ENCODE data around the gene LCE3B.
"Not testable (repeated sequence)": the region's sequence is repeated elsewhere in the genome, so short reads cannot be mapped to it uniquely, and the experiment has no call there.

Gene LCE3B

GRCh38 chr1:152613511-152613910 lies at the start of gene LCE3B:
Gene LCE3B, plus strand, starts transcription at chr1:152613811. Its CDS starts 0 bp downstream, at chr1:152613811.
- DNase-seq (ENCODE audit: low spot score) (no peak), FAIRE-seq (no peak)

- no peak for FAIRE-seq
These were observed 48.5 kb upstream of the LCE3B start for GRCh38 chr1:152565115-152565514.

GRCh38 chr1:152565535-152566215 lies 47.9 kb upstream of the LCE3B start:
- no peak for DNase-seq (ENCODE audit: low spot score)
- FAIRE-seq: no peak

More at GRCh38 chr1:152565115-152565514, 48.5 kb upstream of the LCE3B start:
- DNase-seq (ENCODE audit: low spot score): no peak

GRCh38 chr1:152566681-152567080 lies 46.9 kb upstream of the LCE3B start, which contains the start of gene LCE3E:
Gene LCE3E, minus strand, starts transcription at chr1:152566780. Its CDS starts 572 bp downstream, at chr1:152566208.
- DNase-seq (ENCODE audit: low spot score) (no peak), FAIRE-seq (no peak)

GRCh38 chr1:152577168-152577567 lies 36.4 kb upstream of the LCE3B start:
- DNase-seq (ENCODE audit: low spot score) (no peak), FAIRE-seq (no peak)

GRCh38 chr1:152579526-152579925 lies 34.1 kb upstream of the LCE3B start:
- DNase-seq (ENCODE audit: low spot score); FAIRE-seq: not testable (repeated sequence)

GRCh38 chr1:152580433-152580832 lies 33.2 kb upstream of the LCE3B start, which contains the start of gene LCE3D:
Gene LCE3D, minus strand, starts transcription at chr1:152580516. Its CDS starts 580 bp downstream, at chr1:152579936.
- no peak for DNase-seq (ENCODE audit: low spot score)
- FAIRE-seq: no peak

- FAIRE-seq (no peak), DNase-seq (ENCODE audit: low spot score) (no peak)
These were observed 31.0 kb upstream of the LCE3B start for GRCh38 chr1:152582647-152583046.

GRCh38 chr1:152585586-152585985 lies 28.0 kb upstream of the LCE3B start:
- FAIRE-seq: no peak
- no peak for DNase-seq (ENCODE audit: low spot score)

GRCh38 chr1:152596986-152597385 lies 16.6 kb upstream of the LCE3B start:
- FAIRE-seq (no peak), DNase-seq (ENCODE audit: low spot score) (no peak)

GRCh38 chr1:152599934-152600333 lies 13.7 kb upstream of the LCE3B start, which contains the start of gene LCE3C:
Gene LCE3C, plus strand, starts transcription at chr1:152600234. Its CDS starts 498 bp downstream, at chr1:152600732.
- DNase-seq (ENCODE audit: low spot score): no peak

GRCh38 chr1:152621993-152622392 lies 8.4 kb downstream of the LCE3B start:
- DNase-seq (ENCODE audit: low spot score) (no peak), FAIRE-seq (no peak)

More at GRCh38 chr1:152599934-152600333, 13.7 kb upstream of the LCE3B start, which contains the start of gene LCE3C:
- FAIRE-seq: no peak

- DNase-seq (ENCODE audit: low spot score) (no peak), FAIRE-seq (no peak)
These were observed 9.2 kb downstream of the LCE3B start, which contains the start of gene LCE3A for GRCh38 chr1:152622803-152623202. Gene LCE3A, minus strand, starts transcription at chr1:152623103. Its CDS starts 0 bp downstream, at chr1:152623103.

- DNase-seq (ENCODE audit: low spot score) (no peak), FAIRE-seq (no peak)
These were observed 9.7 kb downstream of the LCE3B start for GRCh38 chr1:152623203-152623844.

GRCh38 chr1:152626744-152627143 lies 13.1 kb downstream of the LCE3B start:
- FAIRE-seq (no peak), DNase-seq (ENCODE audit: low spot score) (no peak)

- DNase-seq (ENCODE audit: low spot score): no peak
- FAIRE-seq: no peak
These were observed 17.0 kb downstream of the LCE3B start for GRCh38 chr1:152630596-152630995.

GRCh38 chr1:152640351-152640750 lies 26.7 kb downstream of the LCE3B start:
- DNase-seq (ENCODE audit: low spot score) (no peak), FAIRE-seq (no peak)

GRCh38 chr1:152643945-152644344 lies 30.3 kb downstream of the LCE3B start:
- DNase-seq (ENCODE audit: low spot score) (no peak), FAIRE-seq (no peak)

- no peak for FAIRE-seq
- no peak for DNase-seq (ENCODE audit: low spot score)
These were observed 31.5 kb downstream of the LCE3B start for GRCh38 chr1:152645146-152645545.

GRCh38 chr1:152646656-152647055 lies 33.0 kb downstream of the LCE3B start:
- no peak for DNase-seq (ENCODE audit: low spot score)
- FAIRE-seq: no peak

- FAIRE-seq: no peak
- peak; percentile 24 for DNase-seq (ENCODE audit: low spot score)
These were observed 40.5 kb downstream of the LCE3B start for GRCh38 chr1:152654110-152654509.

GRCh38 chr1:152656459-152656858 lies 42.8 kb downstream of the LCE3B start:
- no peak for FAIRE-seq
- no peak for DNase-seq (ENCODE audit: low spot score)
